NCI-H2029 treated with DMSO at 0.1 percent for 48 hours (cell line): Measurements from ENCODE around the gene HYLS1.

Experiments
- DNase-seq: peaks from one replicate; lab custom pipeline; 2025; lab: John Stamatoyannopoulos, UW

The HYLS1 gene

DNA sequence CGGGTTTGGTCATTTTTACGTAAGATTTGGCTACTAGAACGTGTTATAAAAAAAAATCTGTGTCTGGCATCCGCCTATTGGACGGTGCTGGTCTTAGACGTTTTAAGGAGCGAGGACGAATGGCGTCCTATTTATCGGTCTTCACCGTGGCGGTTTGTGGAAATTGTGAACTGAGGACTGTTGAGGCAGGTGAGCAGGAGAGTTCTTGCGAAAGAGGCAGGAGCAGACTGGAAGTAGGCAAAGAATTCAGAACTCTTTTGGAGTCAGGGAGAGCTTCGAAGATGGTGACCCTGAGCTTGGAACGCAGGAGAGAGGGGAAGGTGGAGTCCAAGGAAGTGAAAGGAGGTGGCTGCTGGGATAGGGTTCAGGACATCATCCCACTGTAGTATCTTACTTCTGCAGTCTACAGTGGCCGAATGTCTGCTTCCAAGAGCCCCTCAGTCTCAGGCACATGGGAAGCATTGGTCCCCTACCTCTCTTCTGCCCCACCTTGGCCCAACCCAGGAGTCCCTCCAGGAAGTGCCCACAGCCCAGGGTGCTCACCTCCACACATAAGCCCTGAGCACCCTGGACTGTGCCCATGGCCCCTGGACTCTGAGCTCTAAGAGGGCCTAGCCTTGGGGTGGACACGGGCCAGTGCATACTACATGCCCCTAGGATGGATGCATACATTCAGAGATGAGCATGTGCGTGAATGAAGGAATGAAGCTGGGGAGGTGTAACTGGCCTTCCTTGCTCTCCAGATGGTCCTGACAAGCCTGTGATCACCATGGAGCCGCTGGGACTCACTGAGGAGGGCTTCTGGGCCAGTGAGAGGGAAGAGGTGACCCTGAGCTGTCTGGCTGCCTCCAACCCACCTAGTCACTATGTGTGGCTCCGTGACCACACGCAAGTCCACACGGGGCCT is 62.1 kb downstream of the HYLS1 start:
- DNase-seq, result no peak

GRCh38 chr11:125950178-125950490 is 62.7 kb downstream of the HYLS1 start:
- DNase-seq, result no peak
